Placental epithelial cell (primary cell): ENCODE measurements around the gene ANO8. TPM values are rescaled to one million over a fixed set of nuclear protein-coding genes. Genes with fewer than 3 reads are reported as not detected.

Experiments used
- total RNA-seq: library from RNA; depleted of rRNA; stranded (reverse); fragments of >200 nt; gene quantifications from 2 replicates; pipeline ENCODE4 v1.2.3, GENCODE V29; 2012

Gene ANO8
- total RNA-seq = 3.9 and 5.0 TPM in 2 replicates

GRCh38 chr19:17334414-17335409, at the start of gene ANO8:
TSS of gene ANO8 (minus strand) at chr19:17334855. CDS start at chr19:17334670, 185 bp downstream.

GRCh38 chr19:17376935-17377600, 42.4 kb upstream of the ANO8 start, which contains the start of gene PLVAP:
TSS of gene PLVAP (minus strand) at chr19:17377342. CDS start at chr19:17377288, 54 bp downstream.

GRCh38 chr19:17336872-17337674, 2.4 kb upstream of the ANO8 start, which contains the start of gene GTPBP3:
TSS of gene GTPBP3 (plus strand) at chr19:17337553. CDS start at chr19:17337612, 59 bp downstream.

GRCh38 chr19:17309198-17309964, 25.3 kb downstream of the ANO8 start, which contains the start of gene DDA1:
TSS of gene DDA1 (plus strand) at chr19:17309563. CDS start at chr19:17309655, 92 bp downstream.

GRCh38 chr19:17305517-17306284, 29.0 kb downstream of the ANO8 start, which contains the start of gene MRPL34:
TSS of gene MRPL34 (plus strand) at chr19:17305872. CDS start at chr19:17305893, 21 bp downstream.

GRCh38 chr19:17303167-17303939, 31.3 kb downstream of the ANO8 start, which contains the start of gene ABHD8:
TSS of gene ABHD8 (minus strand) at chr19:17303425. CDS start at chr19:17301616, 1,809 bp downstream.

DNA sequence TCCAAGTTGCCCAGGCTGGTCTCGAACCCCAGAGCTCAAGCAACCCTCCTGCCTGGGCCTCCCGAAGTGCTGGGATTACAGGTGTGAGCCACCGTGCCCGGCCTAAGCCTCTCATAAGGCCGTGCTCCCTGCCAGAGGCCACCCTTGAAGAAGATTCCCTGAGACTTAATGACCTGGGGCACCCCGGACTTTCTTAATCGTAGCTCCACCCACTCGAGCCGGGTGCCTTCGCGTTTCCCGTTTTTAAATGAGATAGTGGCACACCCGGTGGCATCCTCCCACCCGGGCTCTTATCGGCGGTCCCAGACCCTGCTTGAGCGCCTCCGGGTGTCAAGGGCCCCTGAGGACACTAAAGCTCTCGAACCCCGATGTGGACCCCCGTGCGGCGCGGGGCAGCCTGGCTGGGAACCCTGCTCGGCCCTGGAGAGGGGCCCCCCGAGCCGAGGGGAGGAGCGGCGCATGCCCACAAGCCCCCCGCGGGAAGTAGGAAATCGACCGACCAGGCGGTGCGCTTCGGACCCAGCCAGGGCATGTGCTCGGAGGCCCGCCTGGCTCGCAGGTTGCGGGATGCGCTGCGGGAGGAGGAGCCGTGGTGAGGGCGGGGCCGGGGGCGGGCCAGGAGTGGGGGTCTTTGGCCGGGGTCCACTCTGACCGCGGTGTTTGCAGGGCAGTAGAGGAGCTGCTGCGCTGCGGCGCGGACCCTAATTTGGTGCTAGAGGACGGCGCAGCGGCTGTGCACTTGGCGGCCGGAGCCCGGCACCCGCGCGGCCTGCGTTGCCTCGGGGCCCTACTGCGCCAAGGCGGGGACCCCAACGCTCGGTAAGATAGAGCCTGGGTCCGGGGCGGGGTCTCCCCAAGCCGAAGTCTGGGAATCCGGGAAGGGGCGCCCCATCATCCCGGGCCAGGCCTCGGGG, 53.0 kb downstream of the ANO8 start, which contains the start of gene ANKLE1:
Gene ANKLE1 (plus strand): TSS at position 511 of the 914 bp plus-strand sequence. CDS start 20 bp downstream, at position 531.

Other genes with a start within 250 kb of the ANO8 start
- 19.1 and 25.5 TPM in 2 replicates for gene USE1, start 119.5 kb downstream of the ANO8 start, total RNA-seq
- gene OCEL1, start 108.6 kb downstream of the ANO8 start, total RNA-seq = 5.4 and 7.1 TPM in 2 replicates
- gene NR2F6, start 88.9 kb downstream of the ANO8 start, total RNA-seq = 66.0 and 74.2 TPM in 2 replicates
- under 0.01 TPM in 1 of 2 replicates, not detected in the other for gene USHBP1, start 70.1 kb downstream of the ANO8 start, total RNA-seq
- 77.3 and 127 TPM in 2 replicates for gene BABAM1, start 67.4 kb downstream of the ANO8 start, total RNA-seq
- 0.39 and 0.65 TPM in 2 replicates for gene ANKLE1, start 53.0 kb downstream of the ANO8 start, total RNA-seq
- 10.2 and 23.6 TPM in 2 replicates for gene ABHD8, start 31.4 kb downstream of the ANO8 start, total RNA-seq
- 29.8 and 50.3 TPM in 2 replicates for gene MRPL34, start 29.0 kb downstream of the ANO8 start, total RNA-seq
- gene DDA1, start 25.3 kb downstream of the ANO8 start, total RNA-seq = 10.2 and 39.6 TPM in 2 replicates
- gene GTPBP3, start 2.7 kb upstream of the ANO8 start, total RNA-seq = 20.0 and 34.2 TPM in 2 replicates
- gene PLVAP, start 42.5 kb upstream of the ANO8 start, total RNA-seq = not detected in 2 replicates
- gene CCDC194, start 59.3 kb upstream of the ANO8 start, total RNA-seq = not detected in 2 replicates
- 0.39 TPM in 1 of 2 replicates, not detected in the other for gene BST2, start 70.8 kb upstream of the ANO8 start, total RNA-seq
- 47.9 and 72.9 TPM in 2 replicates for gene MVB12A, start 85.2 kb upstream of the ANO8 start, total RNA-seq
- gene TMEM221, start 113.8 kb upstream of the ANO8 start, total RNA-seq = not detected in 2 replicates
- gene NXNL1, start 126.1 kb upstream of the ANO8 start, total RNA-seq = not detected in 2 replicates
- 21.7 and 25.9 TPM in 2 replicates for gene SLC27A1, start 135.7 kb upstream of the ANO8 start, total RNA-seq
- gene PGLS, start 176.8 kb upstream of the ANO8 start, total RNA-seq = 99.3 and 118 TPM in 2 replicates
- 57.7 and 155 TPM in 2 replicates for gene COLGALT1, start 220.8 kb upstream of the ANO8 start, total RNA-seq